ENCODE data around the gene AP5B1.

AP5B1 gene

GRCh38 chr11:65802841-65803240, 22.1 kb upstream of the AP5B1 start:
- no peak for DNase-seq (ENCODE audit: low read depth in 2 of 2, low spot score in 1 of 2)

GRCh38 chr11:65801153-65801987, 20.6 kb upstream of the AP5B1 start:
- DNase-seq (ENCODE audit: low read depth in 2 of 2, low spot score in 1 of 2) = no peak

- DNase-seq (ENCODE audit: low read depth in 2 of 2, low spot score in 1 of 2) = no peak
These were observed 18.1 kb upstream of the AP5B1 start for GRCh38 chr11:65798882-65799281.

GRCh38 chr11:65797711-65798110, 16.9 kb upstream of the AP5B1 start:
- DNase-seq (ENCODE audit: low read depth in 2 of 2, low spot score in 1 of 2) = no peak

GRCh38 chr11:65796726-65797601, 16.2 kb upstream of the AP5B1 start:
- no peak for DNase-seq (ENCODE audit: low read depth in 2 of 2, low spot score in 1 of 2)

- DNase-seq (ENCODE audit: low read depth in 2 of 2, low spot score in 1 of 2) = no peak
These were observed 14.1 kb upstream of the AP5B1 start for GRCh38 chr11:65794570-65795510.

- no peak for DNase-seq (ENCODE audit: low read depth in 2 of 2, low spot score in 1 of 2)
These were observed 13.0 kb upstream of the AP5B1 start for GRCh38 chr11:65793625-65794400.

- DNase-seq (ENCODE audit: low read depth in 2 of 2, low spot score in 1 of 2) = no peak
These were observed 12.4 kb upstream of the AP5B1 start for GRCh38 chr11:65793144-65793581.

- no peak for DNase-seq (ENCODE audit: low read depth in 2 of 2, low spot score in 1 of 2)
These were observed 11.7 kb upstream of the AP5B1 start for GRCh38 chr11:65792456-65792855.

GRCh38 chr11:65791719-65792213, 11.0 kb upstream of the AP5B1 start:
- peak in 1 of 2 donors; percentile 27 for DNase-seq (ENCODE audit: low read depth in 2 of 2, low spot score in 1 of 2)

- DNase-seq (ENCODE audit: low read depth in 2 of 2, low spot score in 1 of 2) = no peak
These were observed 10.3 kb upstream of the AP5B1 start for GRCh38 chr11:65790902-65791650.

- no peak for DNase-seq (ENCODE audit: low read depth in 2 of 2, low spot score in 1 of 2)
These were observed 9.5 kb upstream of the AP5B1 start for GRCh38 chr11:65790104-65790901.

GRCh38 chr11:65789230-65790103, 8.7 kb upstream of the AP5B1 start:
- DNase-seq (ENCODE audit: low read depth in 2 of 2, low spot score in 1 of 2) = no peak

GRCh38 chr11:65788821-65789220, 8.0 kb upstream of the AP5B1 start:
- DNase-seq (ENCODE audit: low read depth in 2 of 2, low spot score in 1 of 2) = no peak

- no peak for DNase-seq (ENCODE audit: low read depth in 2 of 2, low spot score in 1 of 2)
These were observed 7.2 kb upstream of the AP5B1 start for GRCh38 chr11:65787649-65788622.
